Colonic mucosa (tissue), 4 donors: ENCODE results near the gene OTUD6A. TPM values are rescaled to one million over a fixed set of nuclear protein-coding genes. Genes with fewer than 3 reads are reported as not detected.

Experiments used
- DNase-seq: peaks from one replicate; pipeline ENCODE4 v3.0.0-alpha.2; 2020
- H3K27ac ChIP-seq: fragments of 200-600 bp; one replicate; pipeline ENCODE4 v1.8.0; 2021
- H3K27me3 ChIP-seq: fragments of 200-600 bp; one replicate; pipeline ENCODE4 v1.8.0; 2021
- H3K36me3 ChIP-seq: fragments of 200-600 bp; one replicate; pipeline ENCODE4 v1.8.0; 2021
- H3K4me1 ChIP-seq: fragments of 200-600 bp; one replicate; pipeline ENCODE4 v1.8.0; 2021; ENCODE audit warnings: mild to moderate bottlenecking
- H3K4me3 ChIP-seq: fragments of 200-600 bp; one replicate; pipeline ENCODE4 v1.8.0; 2021
- H3K9ac ChIP-seq, 2 donors: one replicate each; pipeline ENCODE4 v1.7.0; 2013; ENCODE audit warnings: control low read depth in 2 of 2, low read depth in 2 of 2, low read length in 2 of 2
- H3K9me3 ChIP-seq: fragments of 200-600 bp; one replicate; pipeline ENCODE4 v1.8.0; 2021
- intact Hi-C: fragments of 100-400 bp; cut with DNase I; formaldehyde crosslinking; loops from one replicate; pipeline ENCODE4 v1.14.1; 2022
- total RNA-seq, 2 donors: library from RNA; stranded (reverse); fragmentation: NEBNext Ultra II Directional in 1 of 2; extraction: Animal tissue kit (Norgen Biotek cat#: 25700) in 1 of 2; gene quantifications; one replicate each; pipeline ENCODE4 v1.2.1, GENCODE V29; 2021
- TF ChIP-seq, protein P1 (sequence below): fragments of 200-600 bp; IDR thresholded peaks from one replicate; pipeline ENCODE4 v1.8.0; 2022; ENCODE audit warnings: antibody characterized with exemption, mild to moderate bottlenecking
- donor health status: healthy.
- donor health status: DM: no; HTN: no; CAD: no.
- donor health status: DM: no; HTN: no; CAD: no.

OTUD6A gene
- total RNA-seq, 2 donors from 2014 or later, result not detected

DNA sequence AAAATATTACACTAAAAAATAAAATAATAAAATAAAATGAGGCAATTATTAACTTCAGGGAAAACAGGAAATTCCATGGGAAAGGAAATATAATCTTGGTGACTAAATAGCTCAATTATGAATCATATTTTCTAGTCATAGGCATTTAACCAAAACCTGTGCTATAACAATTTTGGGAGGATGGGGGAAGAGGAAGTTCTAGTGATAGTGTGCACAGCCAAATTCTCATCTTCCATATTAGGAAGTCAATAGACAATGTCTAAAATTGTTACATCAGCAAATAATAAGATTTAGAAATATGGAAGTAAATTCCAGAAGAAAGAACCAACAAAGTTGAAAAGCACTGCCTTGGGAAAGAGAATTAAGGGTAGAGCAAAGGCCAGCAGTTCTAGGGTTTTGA is 15.3 kb upstream of the OTUD6A start:
- H3K27me3 ChIP-seq, result no peaks in the 10 kb centered on the region
- TF ChIP-seq, protein P1, sequence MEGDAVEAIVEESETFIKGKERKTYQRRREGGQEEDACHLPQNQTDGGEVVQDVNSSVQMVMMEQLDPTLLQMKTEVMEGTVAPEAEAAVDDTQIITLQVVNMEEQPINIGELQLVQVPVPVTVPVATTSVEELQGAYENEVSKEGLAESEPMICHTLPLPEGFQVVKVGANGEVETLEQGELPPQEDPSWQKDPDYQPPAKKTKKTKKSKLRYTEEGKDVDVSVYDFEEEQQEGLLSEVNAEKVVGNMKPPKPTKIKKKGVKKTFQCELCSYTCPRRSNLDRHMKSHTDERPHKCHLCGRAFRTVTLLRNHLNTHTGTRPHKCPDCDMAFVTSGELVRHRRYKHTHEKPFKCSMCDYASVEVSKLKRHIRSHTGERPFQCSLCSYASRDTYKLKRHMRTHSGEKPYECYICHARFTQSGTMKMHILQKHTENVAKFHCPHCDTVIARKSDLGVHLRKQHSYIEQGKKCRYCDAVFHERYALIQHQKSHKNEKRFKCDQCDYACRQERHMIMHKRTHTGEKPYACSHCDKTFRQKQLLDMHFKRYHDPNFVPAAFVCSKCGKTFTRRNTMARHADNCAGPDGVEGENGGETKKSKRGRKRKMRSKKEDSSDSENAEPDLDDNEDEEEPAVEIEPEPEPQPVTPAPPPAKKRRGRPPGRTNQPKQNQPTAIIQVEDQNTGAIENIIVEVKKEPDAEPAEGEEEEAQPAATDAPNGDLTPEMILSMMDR, result no peak
- no peak overlapping the region for H3K4me3 ChIP-seq
- no peak for DNase-seq
- no peak overlapping the region for H3K9ac ChIP-seq
- intact Hi-C loops, result no loop called here
- no peak overlapping the region for H3K27ac ChIP-seq
- no peaks in the 10 kb centered on the region for H3K9me3 ChIP-seq
- no peaks in the 10 kb centered on the region for H3K4me1 ChIP-seq
- H3K36me3 ChIP-seq, result no peaks in the 10 kb centered on the region

- Histone ChIP-seq H3K9ac (no peak overlapping the region), H3K4me1 (no peaks in the 10 kb centered on the region), H3K4me3 (no peak overlapping the region), H3K36me3 (no peaks in the 10 kb centered on the region), H3K27me3 (no peaks in the 10 kb centered on the region), H3K9me3 (no peaks in the 10 kb centered on the region), H3K27ac (no peak overlapping the region)
- DNase-seq, result no peak
- TF ChIP-seq, protein P1, result no peak
- intact Hi-C loops, result no loop called here
Measured at GRCh38 chrX:70049406-70049805, 12.9 kb upstream of the OTUD6A start.

- Histone ChIP-seq H3K9ac (no peak within 1 kb of the TSS), H3K4me1 (no peaks in the 10 kb centered on the region), H3K4me3 (no peak within 1 kb of the TSS), H3K27ac (no peak within 1 kb of the TSS), H3K9me3 (no peaks in the 10 kb centered on the region), H3K36me3 (no peaks in the 10 kb centered on the region), H3K27me3 (no peaks in the 10 kb centered on the region)
- intact Hi-C loops, result no loop called here
- TF ChIP-seq, protein P1, result no peak
- DNase-seq, result no peak
Measured at GRCh38 chrX:70049925-70050324, 12.3 kb upstream of the OTUD6A start, which contains the start of gene AWAT2. TSS of gene AWAT2 (minus strand) at chrX:70049938. CDS start at chrX:70049932, 6 bp downstream.

DNA sequence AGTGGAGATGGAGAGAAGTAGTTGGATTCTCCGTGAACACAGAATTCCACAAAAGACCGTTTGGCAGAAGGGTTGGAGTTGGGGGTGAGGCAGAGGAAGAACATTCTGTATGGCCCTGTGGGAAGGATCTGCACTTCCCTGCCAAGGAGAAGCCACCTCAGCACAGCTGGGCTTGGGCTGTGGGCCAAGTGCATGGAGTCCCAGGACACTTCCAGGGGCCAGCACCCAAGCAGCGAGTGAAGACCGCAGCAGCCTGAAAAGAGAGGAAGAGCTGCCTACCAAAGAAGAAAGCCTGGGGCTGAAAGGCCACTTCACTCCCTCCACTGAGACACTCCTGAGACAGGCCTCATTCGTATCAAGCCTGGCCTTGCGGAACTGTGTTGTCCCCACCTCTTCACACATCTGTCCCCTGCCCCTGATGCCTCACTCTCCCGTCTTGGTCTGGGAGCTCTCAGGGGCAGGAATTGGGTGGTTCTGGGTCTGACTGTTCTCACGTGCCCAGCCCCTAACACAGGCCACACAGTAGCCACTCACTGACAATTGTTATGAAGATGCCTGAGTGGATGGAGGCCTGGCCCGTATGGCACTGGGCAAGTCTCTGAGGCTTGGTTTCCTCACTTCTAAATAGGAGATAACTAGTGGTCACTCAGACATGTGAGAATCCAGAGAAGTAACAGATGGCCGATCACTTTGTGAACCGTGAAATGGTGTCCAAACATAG is 9.2 kb upstream of the OTUD6A start:
- no peaks in the 10 kb centered on the region for H3K4me1 ChIP-seq

GRCh38 chrX:70054391-70054790 is 7.9 kb upstream of the OTUD6A start:
- no peaks in the 10 kb centered on the region for H3K36me3 ChIP-seq
- intact Hi-C loops, result no loop called here
- DNase-seq, result no peak
- no peak overlapping the region for H3K4me3 ChIP-seq
- H3K27me3 ChIP-seq, result no peaks in the 10 kb centered on the region
- no peak overlapping the region for H3K27ac ChIP-seq
- H3K4me1 ChIP-seq, result no peaks in the 10 kb centered on the region
- TF ChIP-seq, protein P1, result no peak
- H3K9me3 ChIP-seq, result no peaks in the 10 kb centered on the region
- H3K9ac ChIP-seq, result no peak overlapping the region

More for the DNA sequence above, 9.2 kb upstream of the OTUD6A start:
- TF ChIP-seq, protein P1, result no peak
- Histone ChIP-seq H3K27ac (no peak overlapping the region), H3K9me3 (no peaks in the 10 kb centered on the region), H3K36me3 (no peaks in the 10 kb centered on the region), H3K27me3 (no peaks in the 10 kb centered on the region), H3K9ac (no peak overlapping the region), H3K4me3 (no peak overlapping the region)
- intact Hi-C loops, result no loop called here
- DNase-seq, result no peak
